HepG2 (cell line): ENCODE results near the gene IL6ST.

ENCODE experiments used
- MZF1 ChIP-seq: sonication (generic); formaldehyde crosslinking; IDR thresholded peaks from 2 replicates; pipeline ENCODE4 v1.8.1; 2023; ENCODE audit warnings: mild to moderate bottlenecking, missing genetic modification reagents, borderline replicate concordance
- PAXIP1 ChIP-seq: sonication (generic); formaldehyde crosslinking; conservative IDR thresholded peaks from 2 replicates; pipeline ENCODE4 v1.4.0; 2020; ENCODE audit warnings: mild to moderate bottlenecking, missing genetic modification reagents, moderate library complexity
- ZNF530 ChIP-seq: sonication (generic); formaldehyde crosslinking; IDR thresholded peaks from 2 replicates; pipeline ENCODE4 v1.5.0; 2020; ENCODE audit warnings: low read depth, mild to moderate bottlenecking, missing genetic modification reagents

GRCh38 chr5:55920784-55921183 lies 74.0 kb downstream of the IL6ST start:
- TF ChIP-seq MZF1 (no peak), PAXIP1 (CRISPR knock-in tag) (no peak), ZNF530 (CRISPR knock-in tag) (no peak)
